ENCODE measurements around the gene PIK3R5.

DNA sequence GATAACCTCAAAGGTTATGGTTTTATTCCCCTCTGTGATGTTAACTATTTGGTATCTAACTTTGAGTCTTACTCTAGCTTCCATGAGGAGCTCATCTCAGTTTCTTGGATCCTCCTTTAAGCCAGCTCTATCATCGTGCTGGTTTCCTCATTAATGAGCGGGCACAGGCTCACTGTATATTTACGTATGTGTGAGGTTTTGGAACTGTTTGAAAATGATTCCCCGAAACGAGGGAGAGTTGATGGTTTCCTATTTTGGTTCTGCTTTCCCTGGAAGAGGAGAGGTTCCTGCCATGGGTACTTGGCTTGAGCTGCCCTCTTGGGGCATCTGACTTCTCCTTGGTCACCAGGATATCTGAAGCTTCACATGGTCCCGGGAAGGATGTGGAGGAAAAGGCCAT is 65.3 kb downstream of the PIK3R5 start:
- TF ChIP-seq, protein P1, sequence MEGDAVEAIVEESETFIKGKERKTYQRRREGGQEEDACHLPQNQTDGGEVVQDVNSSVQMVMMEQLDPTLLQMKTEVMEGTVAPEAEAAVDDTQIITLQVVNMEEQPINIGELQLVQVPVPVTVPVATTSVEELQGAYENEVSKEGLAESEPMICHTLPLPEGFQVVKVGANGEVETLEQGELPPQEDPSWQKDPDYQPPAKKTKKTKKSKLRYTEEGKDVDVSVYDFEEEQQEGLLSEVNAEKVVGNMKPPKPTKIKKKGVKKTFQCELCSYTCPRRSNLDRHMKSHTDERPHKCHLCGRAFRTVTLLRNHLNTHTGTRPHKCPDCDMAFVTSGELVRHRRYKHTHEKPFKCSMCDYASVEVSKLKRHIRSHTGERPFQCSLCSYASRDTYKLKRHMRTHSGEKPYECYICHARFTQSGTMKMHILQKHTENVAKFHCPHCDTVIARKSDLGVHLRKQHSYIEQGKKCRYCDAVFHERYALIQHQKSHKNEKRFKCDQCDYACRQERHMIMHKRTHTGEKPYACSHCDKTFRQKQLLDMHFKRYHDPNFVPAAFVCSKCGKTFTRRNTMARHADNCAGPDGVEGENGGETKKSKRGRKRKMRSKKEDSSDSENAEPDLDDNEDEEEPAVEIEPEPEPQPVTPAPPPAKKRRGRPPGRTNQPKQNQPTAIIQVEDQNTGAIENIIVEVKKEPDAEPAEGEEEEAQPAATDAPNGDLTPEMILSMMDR (conservative IDR thresholded peaks at IDR 0.05 in 1 of 2, IDR thresholded peaks at IDR 0.05 in 1 of 2; ENCODE audit: extremely low read depth in 1 of 2, insufficient read depth in 1 of 2, low read depth in 1 of 2, low read length in 2 of 2): no peak
- TF ChIP-seq EZH2 (IDR thresholded peaks at IDR 0.05; ENCODE audit: borderline replicate concordance, low read length): no peak

All from mammary epithelial cell (primary cell).